22Rv1 (cell line): ENCODE measurements around the gene GLOD5.

Experiments used
- H3K27ac ChIP-seq: fragments of 450-650 bp; 2 replicates; pipeline ENCODE4 v1.5.1; 2017
- ZFX ChIP-seq: fragments of 450-650 bp; IDR thresholded peaks from 2 replicates; pipeline ENCODE4 v1.6.1; 2017; ENCODE audit warnings: antibody characterized with exemption, borderline replicate concordance
- TF ChIP-seq, protein P1 (sequence below): fragments of 450-650 bp; IDR thresholded peaks from 2 replicates; pipeline ENCODE4 v1.5.1; 2017; ENCODE audit warnings: mild to moderate bottlenecking

The GLOD5 gene

DNA sequence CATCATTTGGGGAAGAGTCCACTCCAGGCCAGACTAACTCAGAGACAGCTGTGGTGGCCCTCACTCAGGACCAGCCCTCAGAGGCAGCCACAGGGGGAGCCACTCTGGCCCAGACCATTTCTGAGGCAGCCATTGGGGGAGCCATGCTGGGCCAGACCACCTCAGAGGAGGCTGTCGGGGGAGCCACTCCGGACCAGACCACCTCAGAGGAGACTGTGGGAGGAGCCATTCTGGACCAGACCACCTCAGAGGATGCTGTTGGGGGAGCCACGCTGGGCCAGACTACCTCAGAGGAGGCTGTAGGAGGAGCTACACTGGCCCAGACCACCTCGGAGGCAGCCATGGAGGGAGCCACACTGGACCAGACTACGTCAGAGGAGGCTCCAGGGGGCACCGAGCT is 61.5 kb downstream of the GLOD5 start:
- TF ChIP-seq, protein P1, sequence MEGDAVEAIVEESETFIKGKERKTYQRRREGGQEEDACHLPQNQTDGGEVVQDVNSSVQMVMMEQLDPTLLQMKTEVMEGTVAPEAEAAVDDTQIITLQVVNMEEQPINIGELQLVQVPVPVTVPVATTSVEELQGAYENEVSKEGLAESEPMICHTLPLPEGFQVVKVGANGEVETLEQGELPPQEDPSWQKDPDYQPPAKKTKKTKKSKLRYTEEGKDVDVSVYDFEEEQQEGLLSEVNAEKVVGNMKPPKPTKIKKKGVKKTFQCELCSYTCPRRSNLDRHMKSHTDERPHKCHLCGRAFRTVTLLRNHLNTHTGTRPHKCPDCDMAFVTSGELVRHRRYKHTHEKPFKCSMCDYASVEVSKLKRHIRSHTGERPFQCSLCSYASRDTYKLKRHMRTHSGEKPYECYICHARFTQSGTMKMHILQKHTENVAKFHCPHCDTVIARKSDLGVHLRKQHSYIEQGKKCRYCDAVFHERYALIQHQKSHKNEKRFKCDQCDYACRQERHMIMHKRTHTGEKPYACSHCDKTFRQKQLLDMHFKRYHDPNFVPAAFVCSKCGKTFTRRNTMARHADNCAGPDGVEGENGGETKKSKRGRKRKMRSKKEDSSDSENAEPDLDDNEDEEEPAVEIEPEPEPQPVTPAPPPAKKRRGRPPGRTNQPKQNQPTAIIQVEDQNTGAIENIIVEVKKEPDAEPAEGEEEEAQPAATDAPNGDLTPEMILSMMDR: no peak
- no peak for TF ChIP-seq ZFX
- no peak overlapping the region for H3K27ac ChIP-seq
